Jurkat, Clone E6-1 (cell line): ENCODE results near the gene TNFAIP8.
"Not testable (repeated sequence)": the region's sequence is repeated elsewhere in the genome, so short reads cannot be mapped to it uniquely, and the experiment has no call there.

ENCODE experiments used
- DNase-seq: peaks from one replicate; pipeline ENCODE4 v3.0.0-alpha.2; 2011; ENCODE audit warnings: low read depth, low spot score
- H3K4me3 ChIP-seq: 2 replicates; pipeline ENCODE4 v1.5.1; 2011; ENCODE audit warnings: mild to moderate bottlenecking, low read length, control low read depth, moderate library complexity

Gene TNFAIP8

DNA sequence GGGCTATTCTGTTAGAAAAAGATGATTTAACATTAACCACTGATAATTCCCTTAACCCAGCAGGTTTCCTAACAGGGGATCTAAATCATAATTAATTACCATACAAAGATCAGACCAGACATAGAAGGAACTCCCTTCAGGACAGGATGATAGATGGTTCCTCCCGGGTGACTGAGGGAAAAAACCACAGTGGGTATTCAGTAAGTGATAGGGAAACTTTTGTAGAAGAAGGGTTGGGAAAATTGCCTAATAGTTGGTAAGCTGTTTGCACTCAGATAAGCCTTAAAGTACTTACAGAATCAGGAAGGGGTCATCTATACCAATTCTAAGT is 82.7 kb downstream of the TNFAIP8 start:
- DNase-seq, H3K4me3 ChIP-seq: not testable (repeated sequence)

- H3K4me3 ChIP-seq = no peak overlapping the region
- no peak for DNase-seq
These were observed 83.4 kb downstream of the TNFAIP8 start for GRCh38 chr5:119439140-119439631.

DNA sequence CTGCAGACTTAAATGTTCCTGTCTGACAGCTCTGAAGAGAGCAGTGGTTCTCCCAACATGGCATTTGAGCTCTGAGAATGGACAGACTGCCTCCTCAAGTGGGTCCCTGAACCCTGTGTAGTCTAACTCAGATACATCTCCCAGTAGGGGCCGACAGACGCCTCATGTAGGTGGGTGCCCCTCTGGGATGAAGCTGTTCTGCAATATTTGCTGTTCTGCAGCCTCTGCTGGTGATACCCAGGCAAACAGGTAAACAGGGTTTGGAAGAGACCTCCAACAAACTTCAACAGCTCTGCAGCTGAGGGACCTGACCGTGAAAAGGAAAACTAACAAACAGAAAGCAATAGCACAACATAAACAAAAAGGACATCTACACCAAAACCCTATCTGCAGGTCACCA is 83.8 kb downstream of the TNFAIP8 start:
- DNase-seq, H3K4me3 ChIP-seq: not testable (repeated sequence)

DNA sequence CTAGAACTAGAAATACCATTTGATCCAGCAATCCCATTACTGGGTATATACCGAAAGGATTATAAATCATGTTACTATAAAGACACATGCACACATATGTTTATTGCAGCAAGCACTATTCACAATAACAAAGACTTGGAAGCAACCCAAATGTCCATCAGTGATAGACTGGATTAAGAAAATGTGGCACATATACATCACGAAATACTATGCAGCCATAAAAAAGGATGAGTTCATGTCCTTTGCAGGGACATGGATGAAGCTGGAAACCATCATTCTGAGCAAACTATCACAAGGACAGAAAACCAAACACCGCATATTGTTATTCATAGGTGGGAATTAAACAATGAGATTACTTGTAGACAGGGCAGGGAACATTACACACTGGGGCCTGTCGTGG is 88.8 kb downstream of the TNFAIP8 start:
- not testable (repeated sequence) for H3K4me3 ChIP-seq, DNase-seq

DNA sequence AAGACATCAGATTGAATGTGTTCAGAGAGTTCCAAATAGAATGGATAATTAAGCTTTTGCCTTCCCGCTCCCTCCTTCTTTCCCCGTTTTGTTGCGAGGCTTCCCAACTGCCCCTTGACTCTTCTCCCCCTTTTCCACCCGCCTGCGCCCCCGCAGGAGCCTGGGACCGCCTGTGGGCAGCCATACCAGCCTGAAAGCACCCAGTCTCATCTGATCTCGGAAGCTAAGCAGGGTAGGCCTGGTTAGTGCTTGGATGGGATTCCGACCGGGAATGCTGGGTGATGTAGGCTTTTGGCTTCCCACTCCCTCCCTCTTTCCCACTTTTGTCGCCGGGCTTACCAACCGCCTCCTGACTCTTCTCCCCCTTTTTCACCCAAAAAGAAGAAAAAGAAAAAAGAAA is 89.7 kb downstream of the TNFAIP8 start:
- no peak for DNase-seq
- H3K4me3 ChIP-seq = no peak overlapping the region
